ENCODE data around the gene DCLK2. TPM values are rescaled to one million over a fixed set of nuclear protein-coding genes. Genes with fewer than 3 reads are reported as not detected.
A peak's percentile ranks its signal among the peaks of the same experiment; 100 is the strongest.

The DCLK2 gene
- total RNA-seq, 2 donors from 2014 or later, result 3.0 to 3.1 TPM

- ATAC-seq (no peak), DNase-seq (no peak)
- intact Hi-C loops (cut with DNase I, micrococcal nuclease), result no loop called here
Observed at GRCh38 chr4:150106886-150107285, 28.6 kb downstream of the DCLK2 start.

DNA sequence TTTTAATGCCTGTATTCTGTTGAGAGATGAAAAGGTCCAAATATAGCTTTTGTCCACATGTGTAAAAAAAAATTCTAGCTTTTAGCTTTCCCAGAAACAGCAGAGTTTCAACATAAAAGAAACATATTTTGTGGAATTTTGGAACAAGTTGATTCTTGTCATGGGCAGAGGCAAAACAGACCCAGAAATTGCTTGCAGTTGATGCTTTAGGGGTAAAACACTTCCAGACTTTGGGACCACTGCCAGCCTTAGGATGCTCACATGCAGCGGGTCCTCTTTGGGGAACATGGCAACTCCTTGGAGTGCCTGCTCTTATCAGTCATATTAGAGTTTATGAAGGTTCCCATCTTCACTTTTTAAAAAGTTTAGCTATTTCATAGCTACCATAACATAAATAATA lies 30.4 kb downstream of the DCLK2 start:
- DNase-seq, result no peak
- intact Hi-C loops (cut with DNase I, micrococcal nuclease), result no loop called here
- no peak for ATAC-seq

DNA sequence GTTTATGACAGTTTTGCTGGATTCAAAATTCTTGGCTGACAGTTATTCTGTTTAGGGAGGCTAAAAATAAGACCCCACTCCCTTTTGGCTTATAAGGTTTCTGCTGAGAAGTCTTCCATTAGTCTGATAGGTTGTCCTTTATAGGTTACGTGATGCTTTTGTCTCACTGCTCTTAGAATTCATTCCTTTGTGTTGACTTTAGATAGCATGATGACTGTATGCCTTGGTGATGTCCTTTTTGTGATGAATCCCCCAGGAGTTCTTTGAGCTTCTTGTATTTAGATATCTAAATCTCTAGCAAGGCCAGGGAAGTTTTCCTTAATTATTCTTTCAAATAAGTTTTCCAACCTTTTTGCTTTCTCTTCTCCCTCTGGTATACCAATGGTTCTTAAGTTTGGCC lies 36.4 kb downstream of the DCLK2 start:
- intact Hi-C loops (cut with DNase I, micrococcal nuclease), result no loop called here
- DNase-seq (no peak), ATAC-seq (no peak)

DNA sequence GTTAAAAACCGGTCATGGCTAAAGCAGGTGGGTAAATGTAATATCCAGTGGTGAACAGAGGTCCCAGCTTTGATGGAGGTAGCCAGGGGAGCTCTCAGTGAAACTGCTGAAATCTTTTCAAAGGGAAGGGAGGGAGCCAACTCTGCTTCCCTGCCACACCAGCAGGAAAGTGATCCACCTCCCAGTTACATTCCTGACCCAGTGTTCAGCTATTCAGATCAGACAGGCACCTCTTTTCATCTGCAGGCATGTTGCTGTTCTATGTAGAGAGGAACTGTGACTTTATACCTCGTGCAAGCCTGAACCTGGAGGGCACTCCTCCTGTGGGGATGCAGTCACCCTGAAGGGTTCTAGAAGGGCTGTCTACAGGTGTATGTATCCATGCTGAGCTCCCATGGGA lies 37.6 kb downstream of the DCLK2 start:
- no peak for ATAC-seq
- no peak for DNase-seq
- intact Hi-C loops (cut with DNase I, micrococcal nuclease), result no loop called here

- intact Hi-C loops (cut with DNase I, micrococcal nuclease), result no loop called here
- ATAC-seq, result no peak
Observed at GRCh38 chr4:150116506-150116905, 38.3 kb downstream of the DCLK2 start.

GRCh38 chr4:150117094-150117493 lies 38.8 kb downstream of the DCLK2 start:
- ATAC-seq (no peak), DNase-seq (no peak)
- intact Hi-C loops (cut with DNase I, micrococcal nuclease), result no loop called here

More at GRCh38 chr4:150116506-150116905, 38.3 kb downstream of the DCLK2 start:
- DNase-seq, result no peak

GRCh38 chr4:150117629-150118028 lies 39.4 kb downstream of the DCLK2 start:
- DNase-seq, result no peak
- intact Hi-C loops (cut with DNase I, micrococcal nuclease), result no loop called here
- no peak for ATAC-seq

GRCh38 chr4:150119492-150119891 lies 41.2 kb downstream of the DCLK2 start:
- ATAC-seq, result no peak
- intact Hi-C loops (cut with DNase I, micrococcal nuclease), result no loop called here
- DNase-seq, result no peak

- intact Hi-C loops (cut with DNase I, micrococcal nuclease), result no loop called here
- ATAC-seq (no peak), DNase-seq (no peak)
Observed at GRCh38 chr4:150123087-150123486, 44.8 kb downstream of the DCLK2 start.

DNA sequence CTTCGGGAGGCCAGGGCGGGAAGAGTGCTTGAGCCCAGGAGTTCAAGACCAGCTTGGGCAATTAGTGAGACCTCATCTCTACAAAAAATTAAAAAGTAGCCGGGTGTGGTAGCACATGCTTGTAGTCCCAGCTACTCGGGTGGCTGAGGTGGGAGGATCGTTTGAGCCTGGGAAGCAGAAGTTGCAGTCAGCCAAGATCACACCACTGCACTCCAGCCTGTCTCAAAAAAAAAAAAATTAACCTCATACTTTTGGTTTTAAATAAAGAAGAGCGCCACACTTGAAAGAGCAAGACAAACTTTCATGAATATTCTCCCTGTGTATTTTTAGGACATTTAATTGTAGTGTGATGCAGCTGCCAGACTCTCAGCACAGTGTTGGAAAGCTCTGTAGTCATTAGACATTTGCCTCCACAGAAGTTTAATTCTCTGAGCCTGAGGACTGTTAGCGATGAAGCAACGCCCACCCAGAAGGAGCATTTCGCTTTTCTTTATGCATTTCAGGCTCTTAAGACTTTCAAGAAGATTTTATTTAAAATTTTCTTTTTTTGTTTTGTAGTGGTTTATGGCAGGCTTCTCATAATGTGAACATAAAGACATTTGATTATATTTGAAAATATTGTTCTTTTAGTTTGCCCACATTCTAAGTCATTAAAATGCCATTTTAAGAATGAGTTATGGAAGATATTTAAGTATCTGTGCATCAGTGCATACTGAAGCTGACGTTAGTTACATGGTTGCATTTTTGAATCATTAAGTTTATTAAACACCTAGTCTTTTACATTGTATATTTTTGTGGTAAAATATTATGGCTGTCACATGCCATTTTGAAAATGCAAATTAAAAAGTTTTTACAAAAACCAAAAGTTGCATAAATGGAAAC lies 45.8 kb downstream of the DCLK2 start:
- ATAC-seq (no peak), DNase-seq (no peak)
- intact Hi-C loops (cut with DNase I, micrococcal nuclease), result no loop called here

DNA sequence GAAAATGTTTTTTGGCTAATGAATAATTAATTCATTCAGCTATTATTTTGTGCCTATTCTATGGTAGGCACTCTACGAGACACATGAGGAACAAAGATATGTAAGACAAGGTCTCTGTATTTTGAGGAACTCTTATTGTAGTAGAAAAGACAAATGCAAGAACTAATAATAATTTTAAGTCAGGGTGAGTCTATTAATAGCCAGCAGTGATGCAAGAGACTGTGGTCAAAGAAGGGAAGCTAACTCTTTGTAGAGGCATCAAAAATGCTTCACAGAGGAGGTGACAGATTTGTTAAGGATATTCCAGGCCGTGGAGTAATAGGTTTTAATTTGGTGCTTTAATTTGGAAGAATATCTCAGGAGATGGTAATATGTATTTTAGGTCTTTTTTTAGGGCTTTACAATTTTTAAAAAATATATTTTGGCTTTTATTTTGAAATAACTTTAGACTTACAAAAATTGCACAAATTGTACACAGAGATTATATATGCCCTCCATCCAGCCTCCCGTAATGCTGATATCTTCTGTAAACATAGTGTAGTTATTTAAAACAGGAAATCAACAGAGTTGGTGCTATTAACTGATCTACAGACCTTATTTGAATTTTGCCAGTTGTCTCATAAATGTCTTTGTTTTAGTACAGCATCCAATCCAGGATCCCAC lies 48.1 kb downstream of the DCLK2 start:
- ATAC-seq, result no peak
- intact Hi-C loops (cut with DNase I, micrococcal nuclease), result no loop called here
- DNase-seq, result no peak

DNA sequence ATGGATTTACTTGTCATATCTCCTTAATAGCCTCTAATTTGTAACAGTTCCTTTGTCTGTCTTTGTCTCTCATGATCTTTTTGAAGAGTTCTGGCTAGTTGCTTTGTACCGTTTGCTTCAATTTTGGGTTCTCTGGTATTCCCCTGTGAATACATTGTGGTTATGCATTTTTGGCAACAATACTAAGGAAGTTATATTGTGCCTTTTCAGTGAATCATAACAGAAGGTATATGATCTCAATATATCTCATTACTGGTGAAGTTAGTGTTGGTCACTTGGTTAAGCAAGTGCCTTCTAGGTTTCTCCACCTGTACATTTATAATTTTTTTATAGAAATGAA lies 48.6 kb downstream of the DCLK2 start:
- DNase-seq (no peak), ATAC-seq (no peak)
- intact Hi-C loops (cut with DNase I, micrococcal nuclease), result no loop called here

GRCh38 chr4:150127757-150128156 lies 49.5 kb downstream of the DCLK2 start:
- no peak for DNase-seq
- no peak for ATAC-seq
- intact Hi-C loops (cut with DNase I, micrococcal nuclease), result no loop called here

- intact Hi-C loops (cut with DNase I, micrococcal nuclease), result no loop called here
- DNase-seq (peak in 1 of 2 donors; percentile 32), ATAC-seq (no peak)
Observed at GRCh38 chr4:150130933-150131332, 52.7 kb downstream of the DCLK2 start.

GRCh38 chr4:150131581-150132228 lies 53.5 kb downstream of the DCLK2 start:
- no peak for ATAC-seq
- intact Hi-C loops (cut with DNase I, micrococcal nuclease), result no loop called here
- no peak for DNase-seq

DNA sequence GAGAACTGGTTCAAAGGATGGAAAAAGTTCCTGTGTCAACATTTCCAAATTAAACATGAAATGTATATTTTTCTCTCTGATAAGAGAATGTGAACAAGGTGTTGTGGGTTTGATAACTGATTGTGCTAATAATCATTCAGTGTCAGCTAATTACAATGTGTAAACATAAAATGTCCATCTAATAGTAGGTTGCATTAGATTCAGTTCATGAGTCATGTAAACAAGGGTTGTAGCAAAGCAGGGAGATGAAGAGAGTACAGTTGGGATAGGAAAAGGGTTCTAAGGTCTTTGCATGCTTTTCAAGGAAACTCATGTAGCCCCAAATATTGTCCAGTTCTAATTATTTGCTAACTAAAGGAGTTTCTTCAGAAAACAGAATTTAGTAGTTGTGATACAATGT lies 55.4 kb downstream of the DCLK2 start:
- ATAC-seq, result no peak
- DNase-seq, result no peak
- intact Hi-C loops (cut with DNase I, micrococcal nuclease), result no loop called here

GRCh38 chr4:150135134-150135772 lies 57.0 kb downstream of the DCLK2 start:
- no peak for ATAC-seq
- no peak for DNase-seq
- intact Hi-C loops (cut with DNase I, micrococcal nuclease), result no loop called here

DNA sequence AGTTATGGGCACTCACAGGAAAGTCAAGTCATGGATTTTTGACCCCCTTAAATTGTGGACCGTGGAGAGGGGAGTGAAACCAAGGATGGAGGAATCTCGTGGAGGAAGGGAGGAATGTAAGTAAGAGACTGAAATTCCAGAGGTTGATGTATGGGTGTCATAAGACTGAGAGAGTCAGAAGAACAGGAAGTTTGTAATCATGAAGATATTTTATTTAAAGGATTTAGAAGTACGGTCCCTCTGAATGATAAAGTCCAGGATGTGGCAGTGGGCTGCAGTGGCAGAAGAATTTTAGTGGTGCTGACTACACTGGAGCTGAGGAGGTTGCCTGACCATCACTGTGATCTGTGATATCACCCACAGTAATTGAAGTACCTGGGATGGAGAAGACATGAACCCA lies 57.8 kb downstream of the DCLK2 start:
- no peak for ATAC-seq
- no peak for DNase-seq
- intact Hi-C loops (cut with DNase I, micrococcal nuclease), result no loop called here

GRCh38 chr4:150136481-150136880 lies 58.2 kb downstream of the DCLK2 start:
- intact Hi-C loops (cut with DNase I, micrococcal nuclease), result no loop called here
- no peak for DNase-seq
- no peak for ATAC-seq
